SK-MEL-5 (cell line): ENCODE data around the gene OR4D9. TPM values are rescaled to one million over a fixed set of nuclear protein-coding genes. Genes with fewer than 3 reads are reported as not detected.

Experiments used
- total RNA-seq: library from RNA; depleted of rRNA; stranded (reverse); fragments of >200 nt; shearing (Covaris generic); gene quantifications from 2 replicates; pipeline ENCODE4 v1.2.3, GENCODE V29; 2014; rRNA removed

The OR4D9 gene
- total RNA-seq, 1 experiment from 2014 or later = not detected

Other genes starting within 250 kb of the OR4D9 start
- not detected in 2 replicates for gene OR5AN1, start 152.6 kb upstream of the OR4D9 start, total RNA-seq
- gene OR5A2, start 85.1 kb upstream of the OR4D9 start, total RNA-seq = not detected in 2 replicates
- not detected in 2 replicates for gene OR5A1, start 75.1 kb upstream of the OR4D9 start, total RNA-seq
- gene OR4D6, start 54.6 kb upstream of the OR4D9 start, total RNA-seq = not detected in 2 replicates
- not detected in 2 replicates for gene OR4D10, start 38.2 kb upstream of the OR4D9 start, total RNA-seq
- gene OR4D11, start 8.0 kb upstream of the OR4D9 start, total RNA-seq = not detected in 2 replicates
- 17.8 and 21.1 TPM in 2 replicates for gene OSBP, start 104.2 kb downstream of the OR4D9 start, total RNA-seq
- 18.4 and 21.0 TPM in 2 replicates for gene PATL1, start 157.5 kb downstream of the OR4D9 start, total RNA-seq
- not detected in 2 replicates for gene OR10V1, start 202.3 kb downstream of the OR4D9 start, total RNA-seq
- 75.8 and 82.8 TPM in 2 replicates for gene STX3, start 243.8 kb downstream of the OR4D9 start, total RNA-seq